G401 (cell line): ENCODE results near the gene MYO10. TPM values are rescaled to one million over a fixed set of nuclear protein-coding genes. Genes with fewer than 3 reads are reported as not detected.

Experiments
- DNase-seq: peaks from one replicate; pipeline ENCODE4 v3.0.0-alpha.2; 2015; ENCODE audit warnings: low spot score
- in situ Hi-C: cut with HindIII; loops from 2 replicates; pipeline ENCODE4 v1.10.0; 2016; ENCODE audit warnings: low sequenced_read_pairs, mixed read lengths
- total RNA-seq: library from RNA; depleted of rRNA; stranded (reverse); fragments of >200 nt; shearing (Covaris generic); gene quantifications from 2 replicates; pipeline ENCODE4 v1.2.3, GENCODE V29; 2014

MYO10 gene
- total RNA-seq, 1 experiment from 2014 or later = 0.17 TPM

- no peak for DNase-seq
- in situ Hi-C loops = no loop called here
Observed at GRCh38 chr5:16920109-16920816, 15.8 kb downstream of the MYO10 start.

- in situ Hi-C loops = no loop called here
- no peak for DNase-seq
Observed at GRCh38 chr5:16918891-16919671, 17.0 kb downstream of the MYO10 start.

GRCh38 chr5:16918156-16918555 lies 17.9 kb downstream of the MYO10 start:
- in situ Hi-C loops = no loop called here
- no peak for DNase-seq

GRCh38 chr5:16916262-16916878 lies 19.7 kb downstream of the MYO10 start:
- DNase-seq = no peak
- in situ Hi-C loops = no loop called here

GRCh38 chr5:16914584-16914983 lies 21.5 kb downstream of the MYO10 start:
- DNase-seq = no peak
- in situ Hi-C loops = no loop called here

GRCh38 chr5:16914108-16914435 lies 22.0 kb downstream of the MYO10 start:
- in situ Hi-C loops = no loop called here

GRCh38 chr5:16913187-16914107 lies 22.6 kb downstream of the MYO10 start:
- no peak for DNase-seq
- in situ Hi-C loops = no loop called here

More at GRCh38 chr5:16914108-16914435, 22.0 kb downstream of the MYO10 start:
- no peak for DNase-seq

GRCh38 chr5:16912080-16912479 lies 24.0 kb downstream of the MYO10 start:
- DNase-seq = no peak
- in situ Hi-C loops = no loop called here

- in situ Hi-C loops = no loop called here
- no peak for DNase-seq
Observed at GRCh38 chr5:16909464-16909863, 26.6 kb downstream of the MYO10 start.

- in situ Hi-C loops = no loop called here
- no peak for DNase-seq
Observed at GRCh38 chr5:16907270-16907669, 28.8 kb downstream of the MYO10 start.

GRCh38 chr5:16906255-16906654 lies 29.8 kb downstream of the MYO10 start:
- in situ Hi-C loops = no loop called here
- no peak for DNase-seq

GRCh38 chr5:16903480-16904300 lies 32.4 kb downstream of the MYO10 start:
- in situ Hi-C loops = no loop called here
- no peak for DNase-seq

- in situ Hi-C loops = no loop called here
- DNase-seq = no peak
Observed at GRCh38 chr5:16902846-16903245, 33.2 kb downstream of the MYO10 start.

GRCh38 chr5:16901021-16901644 lies 35.0 kb downstream of the MYO10 start:
- DNase-seq = no peak
- in situ Hi-C loops = no loop called here

- in situ Hi-C loops = no loop called here
- no peak for DNase-seq
Observed at GRCh38 chr5:16899171-16899570, 36.9 kb downstream of the MYO10 start.

- in situ Hi-C loops = no loop called here
- DNase-seq = no peak
Observed at GRCh38 chr5:16897800-16898199, 38.3 kb downstream of the MYO10 start.

GRCh38 chr5:16897284-16897704 lies 38.8 kb downstream of the MYO10 start:
- no peak for DNase-seq

GRCh38 chr5:16896767-16897166 lies 39.3 kb downstream of the MYO10 start:
- no peak for DNase-seq
- in situ Hi-C loops = no loop called here

More at GRCh38 chr5:16897284-16897704, 38.8 kb downstream of the MYO10 start:
- in situ Hi-C loops = no loop called here
